ENCODE results near the gene RASGRF2.

Gene RASGRF2

GRCh38 chr5:81202655-81203054 is 242.5 kb downstream of the RASGRF2 start:
- DNase-seq (ENCODE audit: low read depth in 1 of 2, low spot score in 1 of 2), result no peak

DNA sequence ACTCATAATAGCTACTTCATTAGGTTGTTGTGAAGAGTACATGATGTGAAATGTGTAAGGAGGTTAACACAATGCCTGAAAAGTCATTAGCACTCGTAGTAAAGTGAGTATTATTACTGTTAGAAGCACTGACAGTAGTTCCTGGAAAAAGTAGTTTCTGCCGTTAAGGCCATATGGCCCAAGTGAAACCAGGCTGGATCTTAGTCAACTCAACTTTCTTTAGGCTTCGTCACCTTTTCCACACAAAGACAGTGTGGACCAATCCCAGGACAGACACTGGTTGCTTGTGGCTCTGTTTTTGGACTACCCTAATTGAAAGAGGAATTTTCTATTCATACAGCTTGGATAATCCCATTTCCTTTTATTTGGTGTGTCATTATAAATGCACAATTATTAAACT is 243.6 kb downstream of the RASGRF2 start:
- no peak for DNase-seq (ENCODE audit: low read depth in 1 of 2, low spot score in 1 of 2)

- no peak for DNase-seq (ENCODE audit: low read depth in 1 of 2, low spot score in 1 of 2)
These were observed 244.0 kb downstream of the RASGRF2 start for GRCh38 chr5:81204205-81204604.

- no peak for DNase-seq (ENCODE audit: low read depth in 1 of 2, low spot score in 1 of 2)
These were observed 244.9 kb downstream of the RASGRF2 start for GRCh38 chr5:81205058-81205457.

DNA sequence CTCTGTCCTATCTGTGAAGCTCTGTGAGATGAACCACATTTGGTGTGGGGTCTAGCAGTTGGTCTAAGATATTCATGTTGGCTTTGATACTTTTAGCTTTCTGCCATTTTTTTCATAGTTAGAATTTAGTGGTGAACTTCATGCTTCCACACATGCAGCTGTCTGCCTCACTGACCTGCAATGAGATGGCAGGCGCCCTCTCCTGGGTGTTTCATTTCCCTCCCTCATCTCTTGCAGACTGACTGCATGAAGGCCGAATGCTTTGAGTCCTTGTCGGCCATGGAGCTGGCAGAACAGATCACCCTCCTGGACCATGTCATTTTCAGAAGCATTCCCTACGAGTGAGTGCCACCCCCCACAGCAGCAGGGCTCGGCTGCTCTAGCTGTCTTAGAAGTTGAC is 246.8 kb downstream of the RASGRF2 start:
- DNase-seq (ENCODE audit: low read depth in 1 of 2, low spot score in 1 of 2), result no peak

- DNase-seq (ENCODE audit: low read depth in 1 of 2, low spot score in 1 of 2), result no peak
These were observed 248.7 kb downstream of the RASGRF2 start for GRCh38 chr5:81208904-81209303.

GRCh38 chr5:81209386-81209785 is 249.2 kb downstream of the RASGRF2 start:
- DNase-seq (ENCODE audit: low read depth in 1 of 2, low spot score in 1 of 2), result no peak

DNA sequence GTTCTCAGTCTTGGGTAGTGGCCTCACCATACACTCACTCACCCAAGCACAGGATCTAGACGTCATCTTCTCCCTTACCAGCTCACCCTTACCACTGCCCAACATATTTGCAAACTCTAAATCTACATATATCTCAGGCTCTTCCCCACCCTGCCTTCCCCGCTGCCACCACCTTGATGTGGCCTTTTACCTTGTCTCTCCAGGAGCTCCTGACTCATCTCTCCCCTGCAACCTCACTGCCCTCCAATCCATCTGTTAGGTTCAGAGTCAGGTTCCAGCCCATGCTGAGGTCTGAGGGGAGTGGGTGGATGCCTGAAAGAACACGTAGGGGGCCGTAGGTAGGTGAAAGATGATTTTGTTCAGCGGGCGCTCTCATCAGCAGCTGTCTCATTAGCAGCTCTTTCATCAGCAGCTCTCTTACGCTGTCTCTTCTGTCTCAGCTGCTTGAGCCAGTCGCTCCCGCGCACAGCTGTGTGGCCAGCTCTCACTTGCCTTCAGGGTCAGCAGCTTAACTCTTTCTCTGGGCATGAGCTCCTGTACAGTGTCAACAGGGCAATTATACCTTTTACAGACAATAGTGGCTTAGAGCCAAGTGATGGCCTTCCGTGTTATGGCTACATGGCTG is 249.8 kb downstream of the RASGRF2 start:
- DNase-seq (ENCODE audit: low read depth in 1 of 2, low spot score in 1 of 2), result no peak

- no peak for DNase-seq (ENCODE audit: low read depth in 1 of 2, low spot score in 1 of 2)
These were observed 252.1 kb downstream of the RASGRF2 start for GRCh38 chr5:81212211-81212751.

DNA sequence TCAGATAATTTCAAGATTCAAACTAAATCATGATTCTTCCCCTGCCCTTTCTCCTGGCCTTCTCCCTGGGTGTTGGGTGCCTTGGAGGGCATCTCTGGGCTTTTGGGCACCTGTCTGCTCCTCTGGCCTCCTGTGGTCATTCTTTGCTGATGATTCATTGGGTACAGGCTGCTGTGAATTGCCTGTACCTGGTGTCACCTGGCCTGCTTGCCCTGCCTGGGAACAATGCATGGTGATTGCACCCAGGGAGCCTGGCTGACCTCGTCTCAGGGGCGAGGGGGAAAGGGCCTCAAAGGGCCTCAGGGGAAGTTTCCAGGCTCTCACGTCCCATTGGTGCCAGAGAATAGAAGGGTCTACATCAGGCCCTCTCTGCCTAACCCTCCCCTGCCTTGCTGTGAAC is 252.9 kb downstream of the RASGRF2 start:
- DNase-seq (ENCODE audit: low read depth in 1 of 2, low spot score in 1 of 2), result no peak

DNA sequence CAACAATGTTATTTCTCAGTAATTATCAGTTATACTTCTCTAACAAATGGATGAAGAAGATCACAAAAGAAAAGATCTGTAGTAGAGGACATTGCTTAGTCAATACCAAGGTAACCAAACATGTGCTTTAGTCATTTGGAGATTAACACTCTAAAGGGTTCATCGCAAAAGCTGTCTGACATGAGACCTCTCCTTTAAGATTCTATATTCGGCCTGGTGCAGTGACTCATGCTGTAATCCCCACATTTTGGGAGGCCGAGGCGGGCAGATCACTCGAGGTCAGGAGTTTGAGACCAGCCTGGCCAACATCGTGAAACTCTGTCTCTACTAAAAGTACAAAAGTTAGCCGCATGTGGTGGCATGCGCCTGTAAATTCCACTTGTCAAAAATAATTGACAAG is 254.7 kb downstream of the RASGRF2 start:
- DNase-seq (ENCODE audit: low read depth in 1 of 2, low spot score in 1 of 2), result no peak

DNA sequence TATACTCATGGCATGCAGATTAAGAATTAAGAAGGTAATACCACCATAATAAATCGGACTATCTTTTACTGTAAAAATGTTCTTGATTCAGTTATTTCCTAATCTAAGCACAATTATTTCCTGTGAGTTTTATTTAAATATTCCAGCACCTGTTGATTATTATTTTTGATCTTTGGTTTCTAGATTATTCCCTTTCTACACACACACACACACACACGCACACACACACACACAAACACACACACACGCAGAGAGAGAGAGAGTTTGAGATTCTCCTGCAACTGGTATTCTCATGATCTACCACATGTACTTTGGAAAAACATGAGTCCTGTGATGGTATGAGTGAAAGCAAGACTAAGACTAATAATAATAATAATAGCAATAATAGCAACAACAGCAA is 256.0 kb downstream of the RASGRF2 start:
- no peak for DNase-seq (ENCODE audit: low read depth in 1 of 2, low spot score in 1 of 2)

GRCh38 chr5:81219389-81219788 is 259.2 kb downstream of the RASGRF2 start:
- DNase-seq (ENCODE audit: low read depth in 1 of 2, low spot score in 1 of 2), result no peak

GRCh38 chr5:81222285-81222684 is 262.1 kb downstream of the RASGRF2 start:
- no peak for DNase-seq (ENCODE audit: low read depth in 1 of 2, low spot score in 1 of 2)

DNA sequence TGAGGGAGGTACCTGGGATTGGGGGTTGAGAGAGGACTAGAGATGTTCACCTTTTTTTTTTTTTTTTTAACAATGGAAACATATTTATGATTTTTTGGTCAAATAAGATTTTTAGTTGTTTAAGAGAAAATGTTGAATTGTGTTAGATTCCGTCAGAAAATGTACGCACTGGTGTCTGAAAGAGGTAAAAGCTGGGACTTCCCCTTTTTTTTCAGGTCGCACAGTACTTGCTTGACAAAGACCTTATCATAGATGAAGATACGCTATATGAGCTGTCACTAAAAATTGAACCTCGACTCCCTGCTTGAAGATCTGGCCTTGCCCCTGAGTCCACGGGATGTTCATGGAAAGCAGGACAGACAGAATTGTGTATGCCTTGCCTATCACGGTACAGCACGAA is 265.3 kb downstream of the RASGRF2 start:
- no peak for DNase-seq (ENCODE audit: low read depth in 1 of 2, low spot score in 1 of 2)

DNA sequence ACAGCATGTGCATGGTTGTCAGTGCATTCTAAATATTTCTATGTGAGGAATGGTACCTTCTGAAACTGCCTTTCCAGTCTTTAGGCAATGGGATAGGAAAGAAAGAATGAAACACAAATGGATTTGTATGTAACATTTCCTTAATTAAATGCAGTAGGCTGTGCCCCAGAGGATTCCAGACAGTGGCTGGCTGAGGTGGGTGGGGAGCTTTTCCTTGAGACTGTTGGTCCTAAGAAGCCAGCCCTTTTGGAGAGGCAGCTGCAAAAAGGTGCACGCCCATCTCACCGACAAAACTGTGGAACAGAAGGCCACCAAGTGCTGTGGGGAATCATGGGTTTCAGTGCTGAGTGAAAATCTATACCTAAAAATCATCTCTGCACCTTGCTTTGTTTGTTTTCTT is 266.1 kb downstream of the RASGRF2 start:
- no peak for DNase-seq (ENCODE audit: low read depth in 1 of 2, low spot score in 1 of 2)

- DNase-seq (ENCODE audit: low read depth in 1 of 2, low spot score in 1 of 2), result no peak
These were observed 266.8 kb downstream of the RASGRF2 start for GRCh38 chr5:81226949-81227348.

DNA sequence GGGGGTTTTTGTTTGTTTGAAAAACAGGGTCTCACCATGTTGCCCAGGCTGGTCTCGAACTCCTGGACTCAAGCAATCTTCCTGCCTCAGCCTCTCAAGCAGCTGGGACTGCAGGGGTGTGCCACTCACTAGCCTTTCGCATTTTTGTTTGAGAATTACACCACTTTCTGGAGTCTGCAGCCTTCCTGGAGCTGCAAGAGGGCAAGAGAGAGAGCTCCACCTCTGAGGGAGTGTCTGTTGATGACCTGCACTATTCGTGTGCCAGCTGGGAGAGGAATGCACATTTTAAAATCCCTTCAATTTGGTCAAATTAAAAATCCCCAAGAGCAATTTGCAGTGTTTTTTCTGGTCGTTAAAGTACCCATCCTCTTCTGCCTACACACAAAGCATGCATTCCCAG is 267.9 kb downstream of the RASGRF2 start:
- DNase-seq (ENCODE audit: low read depth in 1 of 2, low spot score in 1 of 2), result no peak

DNA sequence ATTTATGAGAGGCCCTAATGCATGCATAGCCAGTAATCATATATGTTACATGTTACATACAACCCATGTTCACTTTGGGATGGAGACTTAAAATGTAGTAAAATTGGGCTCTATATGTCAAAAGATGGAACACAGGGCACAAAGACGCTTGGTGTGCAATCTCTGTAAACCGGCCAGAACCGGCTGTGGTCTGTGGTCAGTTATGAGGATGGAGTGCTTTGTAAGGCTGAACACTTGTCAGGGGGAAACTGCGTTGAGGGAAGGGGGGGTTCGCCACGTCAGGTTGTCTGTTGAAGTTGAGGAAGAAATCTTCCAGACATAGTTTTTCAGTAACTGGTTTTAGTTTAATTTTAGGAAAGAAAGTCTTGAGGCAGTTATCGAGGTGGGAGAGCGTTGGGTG is 270.3 kb downstream of the RASGRF2 start:
- DNase-seq (ENCODE audit: low read depth in 1 of 2, low spot score in 1 of 2), result no peak

- DNase-seq (ENCODE audit: low read depth in 1 of 2, low spot score in 1 of 2), result no peak
These were observed 272.4 kb downstream of the RASGRF2 start for GRCh38 chr5:81232464-81233079.

- no peak for DNase-seq (ENCODE audit: low read depth in 1 of 2, low spot score in 1 of 2)
These were observed 273.0 kb downstream of the RASGRF2 start, which contains the start of gene CKMT2 for GRCh38 chr5:81233080-81233634. TSS of gene CKMT2 (plus strand) at chr5:81233322. CDS start at chr5:81251133, 17,811 bp downstream.

DNA sequence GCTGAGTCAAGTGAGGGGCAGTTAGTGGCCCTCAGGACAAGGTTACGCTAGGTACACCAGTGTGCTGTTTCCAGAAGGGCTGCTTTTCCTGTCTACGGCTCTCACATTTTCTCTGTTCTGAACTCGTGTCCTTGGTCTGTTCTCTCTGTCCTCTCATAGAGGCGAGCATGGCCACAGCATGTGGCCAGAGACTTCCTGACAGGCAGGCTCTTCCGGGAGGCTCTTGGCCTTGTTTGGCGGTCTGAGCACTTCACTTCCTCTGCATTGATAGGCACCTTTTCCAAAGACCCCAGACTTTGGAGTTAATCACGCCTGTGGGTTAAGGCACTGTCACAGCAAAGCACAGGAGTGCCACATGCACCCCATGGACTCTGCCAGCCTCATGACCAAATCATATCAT is 274.1 kb downstream of the RASGRF2 start:
- DNase-seq (ENCODE audit: low read depth in 1 of 2, low spot score in 1 of 2), result no peak

DNA sequence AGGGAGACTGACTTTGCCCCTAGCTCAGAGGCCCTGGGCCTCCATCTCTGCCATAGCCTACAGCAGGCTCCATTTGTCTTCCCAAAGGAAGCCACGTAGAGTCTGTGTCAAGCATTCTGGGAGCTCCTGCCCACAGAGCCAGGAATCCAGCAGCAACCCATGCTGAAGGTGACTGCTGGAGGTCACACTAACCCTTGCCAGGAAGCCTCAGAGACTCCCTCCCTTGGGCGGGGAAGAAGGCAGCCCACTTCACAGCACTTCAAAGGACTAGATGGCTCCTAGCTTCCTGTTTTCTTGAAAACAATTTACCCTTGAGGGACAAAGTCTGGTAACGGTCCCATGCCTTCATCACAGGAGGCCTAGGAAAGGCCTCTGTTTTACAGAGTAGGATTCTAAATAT is 274.6 kb downstream of the RASGRF2 start:
- no peak for DNase-seq (ENCODE audit: low read depth in 1 of 2, low spot score in 1 of 2)
